ENCODE data around the gene RRP1B.

RRP1B gene

DNA sequence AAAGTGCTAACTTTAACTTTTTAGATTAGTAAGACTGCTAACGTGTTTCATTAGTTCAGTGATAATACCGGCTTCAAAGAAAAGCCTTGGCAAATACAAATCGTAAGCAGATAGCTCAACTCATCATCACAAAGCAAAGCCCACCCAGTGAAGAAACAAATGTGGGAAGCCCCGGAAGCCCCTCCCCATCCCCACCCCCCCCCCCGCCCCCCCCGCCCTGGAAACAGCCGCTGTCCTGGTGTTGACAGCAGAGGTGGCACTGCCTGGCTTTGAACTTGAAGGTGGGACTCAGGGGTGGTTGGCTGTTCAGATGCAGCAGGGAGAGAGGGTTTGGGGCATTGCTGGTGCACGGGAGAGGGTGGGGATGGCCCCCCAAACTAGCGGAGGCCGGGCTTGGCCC, 73.7 kb downstream of the RRP1B start:
- Histone ChIP-seq H3K36me3 (ENCODE audit: control insufficient read depth in 1 of 2, insufficient read depth in 2 of 2, low read length in 2 of 2) (peaks cover 4 to 7% of the 10 kb centered on the region in 2 donors), H3K27ac (ENCODE audit: low read length) (no peak overlapping the region), H3K27me3 (ENCODE audit: low read depth, low read length) (no peaks in the 10 kb centered on the region), H3K9me3 (ENCODE audit: control insufficient read depth in 1 of 2, low read length in 2 of 2) (no peaks in the 10 kb centered on the region), H3K4me1 (ENCODE audit: control insufficient read depth in 1 of 2, insufficient read depth in 2 of 2, low read length in 2 of 2) (peaks cover 1 to 38% of the 10 kb centered on the region in 2 donors), H3K4me3 (ENCODE audit: low read depth in 1 of 2, low read length in 2 of 2) (no peak overlapping the region)

DNA sequence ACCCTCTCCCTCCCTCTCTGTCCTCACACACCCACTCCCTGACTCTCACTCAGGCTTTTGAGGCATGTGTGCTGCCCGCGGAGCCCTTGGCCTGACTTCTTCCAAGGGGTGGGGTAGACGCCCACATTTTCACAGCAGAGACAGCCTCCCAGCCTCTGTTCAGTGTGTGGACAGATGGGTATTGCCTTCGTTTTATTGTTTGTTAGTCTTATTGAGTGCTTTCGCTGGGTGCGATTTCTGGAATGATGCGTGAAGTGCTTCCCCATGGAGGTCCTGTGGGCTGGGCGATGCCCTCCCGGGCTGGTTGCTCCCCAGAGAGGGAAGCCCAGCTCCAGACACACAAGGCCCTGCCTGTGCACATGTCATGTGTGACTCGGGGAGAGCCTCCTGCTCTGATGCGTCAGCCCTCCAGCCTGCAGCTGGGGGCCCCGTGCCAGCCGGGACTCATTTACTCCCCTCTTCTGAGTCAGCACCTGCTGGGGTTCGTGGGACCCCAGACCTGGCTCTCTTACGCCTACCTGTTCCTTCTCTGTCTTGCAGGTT, 74.2 kb downstream of the RRP1B start:
- Histone ChIP-seq H3K4me3 (ENCODE audit: low read depth in 1 of 2, low read length in 2 of 2) (no peak overlapping the region), H3K9me3 (ENCODE audit: control insufficient read depth in 1 of 2, low read length in 2 of 2) (no peaks in the 10 kb centered on the region), H3K36me3 (ENCODE audit: control insufficient read depth in 1 of 2, insufficient read depth in 2 of 2, low read length in 2 of 2) (peaks cover 7 to 8% of the 10 kb centered on the region in 2 donors), H3K4me1 (ENCODE audit: control insufficient read depth in 1 of 2, insufficient read depth in 2 of 2, low read length in 2 of 2) (peaks cover 0 to 35% of the 10 kb centered on the region in 2 donors), H3K27me3 (ENCODE audit: low read depth, low read length) (no peaks in the 10 kb centered on the region), H3K27ac (ENCODE audit: low read length) (no peak overlapping the region)

DNA sequence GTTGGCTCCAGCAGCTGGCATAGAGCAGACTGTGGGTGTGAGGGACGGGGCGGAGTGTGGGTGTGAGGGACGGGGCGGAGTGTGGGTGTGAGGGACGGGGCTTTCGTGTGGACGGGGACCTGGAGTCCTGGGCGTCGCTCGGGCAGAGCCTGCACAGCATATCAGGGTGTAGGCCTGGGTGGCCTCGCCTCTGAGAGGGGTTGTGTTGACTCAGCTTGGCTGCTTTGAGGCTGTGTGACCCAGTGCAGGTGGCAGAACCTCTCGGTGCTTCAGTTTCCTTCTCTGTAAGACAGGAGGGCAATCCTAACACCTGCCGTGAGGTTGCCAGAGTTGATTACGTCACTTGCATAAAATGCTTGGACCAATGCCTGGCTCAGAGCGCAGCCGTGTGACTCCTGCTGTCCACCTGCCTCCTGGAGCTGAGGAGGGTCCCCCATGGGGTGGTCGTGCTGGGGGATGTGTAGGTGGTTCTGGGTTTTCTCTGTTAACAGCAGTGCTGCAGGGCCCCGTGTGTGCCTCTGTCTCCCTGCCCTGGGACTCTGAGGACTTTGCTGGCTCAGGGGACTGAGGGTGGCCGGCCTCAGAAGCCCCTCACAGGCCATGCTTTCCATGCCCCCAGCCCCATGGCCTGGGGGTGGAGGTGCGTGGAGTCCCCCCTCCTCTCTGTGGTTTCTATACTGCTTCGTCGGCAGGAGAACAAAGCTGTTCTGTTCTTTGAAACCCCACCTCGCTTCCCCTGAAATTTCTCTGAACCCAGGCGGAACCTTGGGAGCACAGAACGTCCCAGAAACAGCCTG, 75.0 kb downstream of the RRP1B start:
- Histone ChIP-seq H3K36me3 (ENCODE audit: control insufficient read depth in 1 of 2, insufficient read depth in 2 of 2, low read length in 2 of 2) (peaks cover 7 to 8% of the 10 kb centered on the region in 2 donors), H3K4me1 (ENCODE audit: control insufficient read depth in 1 of 2, insufficient read depth in 2 of 2, low read length in 2 of 2) (peaks cover 0 to 32% of the 10 kb centered on the region in 2 donors), H3K27ac (ENCODE audit: low read length) (no peak overlapping the region), H3K4me3 (ENCODE audit: low read depth in 1 of 2, low read length in 2 of 2) (no peak overlapping the region), H3K27me3 (ENCODE audit: low read depth, low read length) (no peaks in the 10 kb centered on the region), H3K9me3 (ENCODE audit: control insufficient read depth in 1 of 2, low read length in 2 of 2) (no peaks in the 10 kb centered on the region)

DNA sequence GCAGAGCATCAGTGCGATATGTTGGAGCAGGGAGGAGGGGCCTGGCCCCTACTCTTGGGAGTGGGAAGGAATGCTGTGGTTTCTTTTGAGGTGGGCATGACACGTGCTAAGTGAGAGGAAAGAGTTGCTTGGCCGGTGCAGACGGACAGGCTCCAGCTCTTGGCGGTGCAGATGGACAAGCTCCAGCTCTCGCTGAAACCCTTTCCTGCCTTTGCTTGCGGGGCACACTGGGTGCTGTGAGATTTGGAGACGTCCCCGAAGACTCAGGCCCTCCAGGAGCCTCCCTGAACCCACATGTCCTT, 75.5 kb downstream of the RRP1B start:
- Histone ChIP-seq H3K36me3 (ENCODE audit: control insufficient read depth in 1 of 2, insufficient read depth in 2 of 2, low read length in 2 of 2) (peaks cover 7 to 8% of the 10 kb centered on the region in 2 donors), H3K4me3 (ENCODE audit: low read depth in 1 of 2, low read length in 2 of 2) (no peak overlapping the region), H3K9me3 (ENCODE audit: control insufficient read depth in 1 of 2, low read length in 2 of 2) (no peaks in the 10 kb centered on the region), H3K4me1 (ENCODE audit: control insufficient read depth in 1 of 2, insufficient read depth in 2 of 2, low read length in 2 of 2) (peaks cover 0 to 27% of the 10 kb centered on the region in 2 donors), H3K27me3 (ENCODE audit: low read depth, low read length) (no peaks in the 10 kb centered on the region), H3K27ac (ENCODE audit: low read length) (no peak overlapping the region)

DNA sequence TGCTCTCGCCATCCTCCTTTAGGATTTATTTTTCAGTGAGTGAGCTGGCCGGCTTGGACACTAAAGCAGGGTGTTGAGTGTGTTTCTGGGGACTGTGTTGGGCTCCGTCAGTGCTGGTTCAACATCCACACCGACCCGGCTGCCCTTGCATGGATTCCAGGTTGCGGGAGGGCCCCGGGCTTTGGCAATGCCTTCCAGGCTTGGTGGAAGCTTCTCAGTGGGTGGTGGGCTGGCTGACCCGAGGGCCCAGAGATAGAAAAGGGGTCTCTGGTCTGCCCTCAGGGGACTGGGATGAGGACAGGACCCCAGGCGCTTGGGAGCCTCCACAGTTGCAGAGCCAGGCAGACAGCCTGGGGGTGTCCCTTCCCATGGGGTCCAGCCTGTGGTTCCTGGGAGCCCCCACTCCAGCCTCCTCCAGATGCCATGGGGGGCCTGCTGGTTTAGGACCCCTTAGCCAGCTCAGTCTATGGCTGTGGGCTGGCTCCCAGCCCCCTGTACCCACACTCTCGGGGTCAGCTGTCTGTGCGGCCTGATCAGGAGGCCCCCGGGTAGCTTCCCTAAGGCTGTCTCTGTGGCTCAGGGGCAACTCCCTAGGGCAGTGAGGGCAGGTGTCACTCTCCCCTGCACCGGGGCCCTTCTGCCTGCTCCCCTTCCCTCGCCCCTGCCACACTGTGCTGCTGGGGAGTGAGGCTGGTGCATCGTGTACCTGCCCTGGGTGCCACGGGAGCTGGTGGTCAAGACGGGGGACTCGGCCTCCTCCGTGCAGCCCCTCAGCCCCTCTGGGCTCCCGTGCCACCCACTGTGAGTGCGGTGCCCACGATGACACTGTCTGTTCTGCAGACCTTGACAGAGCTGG, 76.1 kb downstream of the RRP1B start:
- Histone ChIP-seq H3K27me3 (ENCODE audit: low read depth, low read length) (no peaks in the 10 kb centered on the region), H3K4me1 (ENCODE audit: control insufficient read depth in 1 of 2, insufficient read depth in 2 of 2, low read length in 2 of 2) (peaks cover 0 to 23% of the 10 kb centered on the region in 2 donors), H3K9me3 (ENCODE audit: control insufficient read depth in 1 of 2, low read length in 2 of 2) (no peaks in the 10 kb centered on the region), H3K4me3 (ENCODE audit: low read depth in 1 of 2, low read length in 2 of 2) (no peak overlapping the region), H3K27ac (ENCODE audit: low read length) (no peak overlapping the region), H3K36me3 (ENCODE audit: control insufficient read depth in 1 of 2, insufficient read depth in 2 of 2, low read length in 2 of 2) (peaks cover 7 to 8% of the 10 kb centered on the region in 2 donors)

DNA sequence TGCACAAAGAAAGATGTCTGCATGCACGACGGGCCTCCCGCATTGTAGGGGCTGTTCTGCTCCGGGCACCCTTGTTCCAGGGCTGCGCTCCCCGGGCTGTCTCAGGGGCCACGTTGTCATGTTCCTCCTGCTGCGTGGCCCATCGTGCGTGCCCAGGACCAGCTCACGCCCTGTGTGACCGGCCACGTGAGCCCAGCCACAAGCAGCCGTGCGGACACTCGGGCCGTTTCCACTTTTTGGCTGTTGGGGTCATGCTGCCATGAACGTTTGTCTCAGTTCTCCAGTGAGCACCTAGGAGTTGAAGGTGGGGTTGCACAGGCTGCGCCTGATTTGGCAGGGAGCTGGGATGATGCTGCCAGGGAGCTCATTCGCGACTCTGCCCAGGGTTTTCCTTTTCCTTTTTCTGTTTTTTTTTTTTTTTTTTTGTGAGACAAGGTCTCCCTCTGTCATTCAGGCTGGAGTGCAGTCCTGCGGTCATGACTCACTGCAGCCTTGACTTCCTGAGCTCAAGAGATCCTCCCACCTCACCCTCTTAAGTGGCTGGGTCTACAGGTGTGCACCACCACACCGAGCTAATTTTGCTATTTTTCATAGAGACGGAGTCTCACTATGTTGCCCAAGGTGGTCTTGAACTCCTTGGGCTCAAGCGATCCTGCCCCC, 77.0 kb downstream of the RRP1B start:
- H3K4me1 ChIP-seq (ENCODE audit: control insufficient read depth in 1 of 2, insufficient read depth in 2 of 2, low read length in 2 of 2), result peaks cover 0 to 23% of the 10 kb centered on the region in 2 donors

DNA sequence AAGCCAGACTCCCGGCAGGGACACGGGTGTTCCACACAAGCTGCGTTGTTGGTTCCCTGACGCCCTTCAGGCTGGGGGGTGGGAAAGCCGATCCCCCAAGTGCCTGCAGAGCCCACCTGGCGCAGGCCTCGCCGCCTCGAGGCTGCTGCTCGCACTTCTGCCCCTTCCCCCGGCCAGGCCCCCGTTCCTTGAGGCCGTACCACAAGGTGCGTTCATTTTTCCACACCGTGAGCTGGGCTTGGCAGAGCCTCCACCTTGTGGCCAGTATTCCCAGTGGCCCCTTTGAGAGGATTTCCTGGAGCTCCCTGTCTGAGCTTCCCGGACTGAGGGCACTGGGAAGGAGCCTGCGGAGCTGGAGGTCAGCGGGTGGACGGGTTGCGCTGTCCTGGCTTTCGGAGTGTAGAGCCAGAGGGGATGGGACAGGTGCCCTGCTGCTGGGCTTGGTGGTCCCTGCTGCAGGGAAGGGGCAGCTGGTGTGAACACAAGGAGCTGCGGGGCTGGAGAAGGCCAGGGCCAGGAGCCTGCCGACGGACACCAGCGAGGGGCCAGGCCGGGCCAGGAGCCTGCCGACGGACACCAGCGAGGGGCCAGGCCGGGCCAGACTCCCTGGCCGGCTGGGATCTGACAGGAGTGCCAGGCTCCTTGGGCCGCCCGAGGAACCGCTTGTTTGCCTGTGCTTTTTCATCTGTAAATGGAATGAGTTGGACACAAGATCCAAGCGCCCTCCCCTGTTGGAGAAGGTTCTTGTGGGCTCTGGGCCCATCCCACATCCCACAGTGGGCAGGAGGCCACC, 78.0 kb downstream of the RRP1B start:
- H3K27ac ChIP-seq (ENCODE audit: low read length), result no peak overlapping the region

More for the DNA sequence above, 77.0 kb downstream of the RRP1B start:
- peaks cover 7 to 8% of the 10 kb centered on the region in 2 donors for H3K36me3 ChIP-seq (ENCODE audit: control insufficient read depth in 1 of 2, insufficient read depth in 2 of 2, low read length in 2 of 2)
- no peak overlapping the region for H3K4me3 ChIP-seq (ENCODE audit: low read depth in 1 of 2, low read length in 2 of 2)
- H3K27me3 ChIP-seq (ENCODE audit: low read depth, low read length), result no peaks in the 10 kb centered on the region
- H3K9me3 ChIP-seq (ENCODE audit: control insufficient read depth in 1 of 2, low read length in 2 of 2), result no peaks in the 10 kb centered on the region
- H3K27ac ChIP-seq (ENCODE audit: low read length), result no peak overlapping the region

DNA sequence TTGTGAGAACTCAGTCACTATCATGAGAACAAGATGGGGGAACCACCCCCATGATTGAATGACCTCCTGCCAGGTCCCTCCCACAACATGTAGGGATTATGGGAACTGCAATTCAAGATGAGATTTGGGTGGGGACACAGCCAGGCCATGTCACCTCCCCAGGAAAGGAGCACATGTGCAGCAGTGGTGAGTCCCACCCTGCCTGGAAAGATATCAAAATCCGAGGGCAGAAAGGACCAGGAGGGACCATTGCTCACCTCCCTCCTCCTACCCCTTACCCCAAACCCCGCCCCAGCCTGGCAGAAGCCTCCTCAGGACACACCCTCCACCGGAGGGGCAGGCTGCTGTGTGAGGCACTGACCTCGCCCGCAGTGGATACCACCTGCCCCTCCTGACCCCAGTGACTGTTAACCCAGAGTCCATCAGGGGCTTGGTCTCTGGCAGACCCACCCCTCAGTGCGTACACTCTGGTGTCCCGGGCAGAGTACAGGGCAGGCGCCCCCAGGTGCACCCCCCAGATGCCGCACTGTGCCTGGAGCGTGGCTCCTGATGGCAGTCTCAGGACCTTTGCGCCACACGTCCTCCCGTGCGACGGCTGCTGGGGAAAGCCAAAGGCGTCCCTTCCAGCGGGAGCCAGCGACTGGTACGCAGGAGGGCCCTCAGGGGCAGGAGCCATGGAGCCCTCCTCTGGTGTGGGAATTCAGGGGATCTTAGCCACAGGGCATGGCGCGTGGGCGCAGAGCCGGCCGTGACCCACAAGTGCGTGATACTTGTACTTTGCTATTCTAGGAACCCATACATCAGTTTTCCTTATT, 80.5 kb downstream of the RRP1B start:
- Histone ChIP-seq H3K36me3 (ENCODE audit: control insufficient read depth in 1 of 2, insufficient read depth in 2 of 2, low read length in 2 of 2) (peaks cover 12 to 16% of the 10 kb centered on the region in 2 donors), H3K9me3 (ENCODE audit: control insufficient read depth in 1 of 2, low read length in 2 of 2) (no peaks in the 10 kb centered on the region), H3K27me3 (ENCODE audit: low read depth, low read length) (no peaks in the 10 kb centered on the region), H3K4me3 (ENCODE audit: low read depth in 1 of 2, low read length in 2 of 2) (no peak overlapping the region), H3K27ac (ENCODE audit: low read length) (no peak overlapping the region), H3K4me1 (ENCODE audit: control insufficient read depth in 1 of 2, insufficient read depth in 2 of 2, low read length in 2 of 2) (peaks cover 0 to 8% of the 10 kb centered on the region in 2 donors)

More for the DNA sequence above, 78.0 kb downstream of the RRP1B start:
- Histone ChIP-seq H3K27me3 (ENCODE audit: low read depth, low read length) (no peaks in the 10 kb centered on the region), H3K36me3 (ENCODE audit: control insufficient read depth in 1 of 2, insufficient read depth in 2 of 2, low read length in 2 of 2) (peaks cover 7 to 8% of the 10 kb centered on the region in 2 donors), H3K4me1 (ENCODE audit: control insufficient read depth in 1 of 2, insufficient read depth in 2 of 2, low read length in 2 of 2) (peaks cover 0 to 18% of the 10 kb centered on the region in 2 donors), H3K4me3 (ENCODE audit: low read depth in 1 of 2, low read length in 2 of 2) (no peak overlapping the region), H3K9me3 (ENCODE audit: control insufficient read depth in 1 of 2, low read length in 2 of 2) (no peaks in the 10 kb centered on the region)

DNA sequence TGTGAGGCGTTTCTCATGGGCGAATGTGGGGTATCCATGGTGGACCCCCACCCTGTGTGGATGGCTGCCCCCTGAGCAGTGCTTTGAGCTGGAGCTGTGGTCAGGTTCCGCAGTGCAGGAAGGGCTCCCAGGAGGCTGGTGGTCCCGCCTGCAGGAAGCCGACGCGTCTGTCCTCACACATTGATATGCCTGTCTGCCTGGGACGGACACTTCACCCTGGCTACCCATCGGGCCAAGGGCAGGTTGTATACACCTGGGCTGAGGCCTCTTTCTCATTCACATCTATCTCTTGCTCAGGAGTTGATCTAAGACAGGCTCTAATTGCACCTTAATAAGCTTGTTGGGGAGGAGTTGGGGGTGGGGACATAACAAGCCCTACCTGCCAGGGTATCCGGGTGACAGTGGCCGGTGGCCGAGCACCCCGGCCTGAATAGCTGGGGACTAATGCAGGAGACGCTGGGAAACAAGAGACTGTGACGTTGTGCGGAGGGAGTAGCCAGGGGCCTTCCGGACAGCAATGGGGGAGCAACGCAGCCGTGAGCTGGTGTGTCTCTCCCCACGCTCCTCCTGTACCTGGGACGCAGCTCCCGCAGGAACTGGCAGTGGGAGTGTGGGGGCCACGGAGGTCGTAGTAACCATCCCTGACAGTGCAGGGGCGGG, 81.3 kb downstream of the RRP1B start:
- Histone ChIP-seq H3K36me3 (ENCODE audit: control insufficient read depth in 1 of 2, insufficient read depth in 2 of 2, low read length in 2 of 2) (peaks cover 12 to 16% of the 10 kb centered on the region in 2 donors), H3K4me3 (ENCODE audit: low read depth in 1 of 2, low read length in 2 of 2) (no peak overlapping the region), H3K9me3 (ENCODE audit: control insufficient read depth in 1 of 2, low read length in 2 of 2) (no peaks in the 10 kb centered on the region), H3K4me1 (ENCODE audit: control insufficient read depth in 1 of 2, insufficient read depth in 2 of 2, low read length in 2 of 2) (no peaks in the 10 kb centered on the region), H3K27ac (ENCODE audit: low read length) (no peak overlapping the region), H3K27me3 (ENCODE audit: low read depth, low read length) (no peaks in the 10 kb centered on the region)

All from muscle layer of duodenum (tissue), 2 donors.